Mesenchymal stem cell (in vitro differentiated cells and primary cell): ENCODE measurements around the gene HAND2.

ENCODE experiments used
- DNase-seq: peaks from one replicate; pipeline ENCODE4 v3.0.0-alpha.2; 2013
- H2AFZ ChIP-seq: one replicate; pipeline ENCODE4 v1.6.1; 2013; ENCODE audit warnings: low read depth, mild to moderate bottlenecking, control low read depth, inconsistent platforms, low read length, moderate library complexity
- H2AK5ac ChIP-seq: 2 replicates; pipeline ENCODE4 v1.6.1; 2013; ENCODE audit warnings: low read length, moderate library complexity, mild to moderate bottlenecking, inconsistent platforms; ENCODE audit not compliant: severe bottlenecking
- H2BK120ac ChIP-seq: one replicate; pipeline ENCODE4 v1.6.1; 2013; ENCODE audit warnings: low read depth, mild to moderate bottlenecking, inconsistent platforms, low read length, moderate library complexity
- H2BK12ac ChIP-seq, 2 experiments: one replicate each; pipeline ENCODE4 v1.6.1; 2013; ENCODE audit warnings: inconsistent platforms in 2 of 2, low read length in 2 of 2, mild to moderate bottlenecking in 2 of 2, moderate library complexity in 2 of 2, control low read depth in 1 of 2
- H2BK15ac ChIP-seq: one replicate; pipeline ENCODE4 v1.6.1; 2013; ENCODE audit warnings: mild to moderate bottlenecking, low read depth, inconsistent platforms; ENCODE audit not compliant: poor library complexity, severe bottlenecking
- H2BK5ac ChIP-seq: 2 replicates; pipeline ENCODE4 v1.6.1; 2013; ENCODE audit warnings: low read depth, mild to moderate bottlenecking, low read length, control low read depth, inconsistent platforms; ENCODE audit not compliant: poor library complexity, severe bottlenecking
- H3K14ac ChIP-seq, 2 experiments: one replicate each; pipeline ENCODE4 v1.6.1; 2013; ENCODE audit warnings: inconsistent platforms in 2 of 2, low read length in 2 of 2, control low read depth in 1 of 2, mild to moderate bottlenecking in 1 of 2, moderate library complexity in 1 of 2
- H3K18ac ChIP-seq, 2 experiments: one replicate each; pipeline ENCODE4 v1.6.1; 2013; ENCODE audit warnings: inconsistent platforms in 2 of 2, low read length in 2 of 2, control low read depth in 1 of 2, low read depth in 1 of 2, mild to moderate bottlenecking in 1 of 2
- H3K23ac ChIP-seq, 2 experiments: one replicate each; pipeline ENCODE4 v1.6.1; 2013; ENCODE audit warnings: inconsistent platforms in 2 of 2, low read length in 2 of 2, mild to moderate bottlenecking in 2 of 2, moderate library complexity in 2 of 2, control low read depth in 1 of 2
- H3K27ac ChIP-seq: 2 replicates; pipeline ENCODE4 v1.5.1; 2013; ENCODE audit warnings: mild to moderate bottlenecking, moderate library complexity, low read length, control low read depth, inconsistent platforms; ENCODE audit not compliant: poor library complexity, severe bottlenecking
- H3K27me3 ChIP-seq, 2 experiments: 2 replicates each; pipeline versions ENCODE4 v1.6.1 to v1.7.0; 2013; ENCODE audit warnings: low read length in 2 of 2, mild to moderate bottlenecking in 2 of 2, moderate library complexity in 2 of 2, control low read depth in 1 of 2, inconsistent platforms in 1 of 2; ENCODE audit not compliant: control insufficient read depth in 1 of 2, insufficient read depth in 1 of 2
- H3K36me3 ChIP-seq, 2 experiments: 2 replicates each; pipeline versions ENCODE4 v1.6.1 to v1.7.0; 2013; ENCODE audit warnings: low read length in 2 of 2, control low read depth in 1 of 2, inconsistent platforms in 1 of 2, low read depth in 1 of 2, mild to moderate bottlenecking in 1 of 2; ENCODE audit not compliant: insufficient read depth in 2 of 2, control insufficient read depth in 1 of 2
- H3K4ac ChIP-seq, 2 experiments: one replicate each; pipeline ENCODE4 v1.6.1; 2013; ENCODE audit warnings: inconsistent platforms in 2 of 2, low read length in 2 of 2, mild to moderate bottlenecking in 2 of 2, moderate library complexity in 2 of 2, control low read depth in 1 of 2, low read depth in 1 of 2
- H3K4me1 ChIP-seq: 2 replicates; pipeline ENCODE4 v1.6.1; 2013; ENCODE audit warnings: low read depth, low read length, control low read depth; ENCODE audit not compliant: control insufficient read depth, insufficient read depth
- H3K4me2 ChIP-seq: 2 replicates; pipeline ENCODE4 v1.6.1; 2013; ENCODE audit warnings: low read length, mild to moderate bottlenecking, inconsistent platforms; ENCODE audit not compliant: poor library complexity, severe bottlenecking
- H3K4me3 ChIP-seq, 2 experiments: 2 replicates each; pipeline versions ENCODE4 v1.5.1 to v1.7.0; 2013; ENCODE audit warnings: low read length in 2 of 2, mild to moderate bottlenecking in 2 of 2, control low read depth in 1 of 2, low read depth in 1 of 2; ENCODE audit not compliant: insufficient read depth in 1 of 2
- H3K79me1 ChIP-seq: replicated peaks from 2 replicates; pipeline ENCODE4 v1.6.1; 2013; ENCODE audit warnings: mild to moderate bottlenecking, control low read depth, low read length, inconsistent platforms; ENCODE audit not compliant: poor library complexity, severe bottlenecking
- H3K9ac ChIP-seq: 2 replicates; pipeline ENCODE4 v1.7.0; 2013; ENCODE audit warnings: mild to moderate bottlenecking, low read length, moderate library complexity
- H3K9me3 ChIP-seq: 2 replicates; pipeline ENCODE4 v1.7.0; 2013; ENCODE audit warnings: mild to moderate bottlenecking, low read length; ENCODE audit not compliant: control insufficient read depth
- H4K8ac ChIP-seq: one replicate; pipeline ENCODE4 v1.6.1; 2013; ENCODE audit warnings: inconsistent platforms, mild to moderate bottlenecking, low read length, moderate library complexity
- H4K91ac ChIP-seq: one replicate; pipeline ENCODE4 v1.6.1; 2013; ENCODE audit warnings: mild to moderate bottlenecking, low read length, inconsistent platforms
- WGBS: methylation state at CpG from one replicate; pipeline ENCODE4 v1.1.7; 2013; ENCODE audit warnings: mixed read lengths; 5-methylcytosine and 5-hydroxymethylcytosine counted together

Gene HAND2

GRCh38 chr4:173514641-173515217 is 15.3 kb downstream of the HAND2 start:
- H2BK12ac ChIP-seq = peak overlapping the region in 1 of 2 experiments; percentile 83
- no peak overlapping the region for H4K8ac ChIP-seq
- H2BK5ac ChIP-seq = no peak overlapping the region
- no peak overlapping the region for H3K9ac ChIP-seq
- H3K23ac ChIP-seq = no peak overlapping the region
- peaks cover 0 to 15% of the 10 kb centered on the region in 2 experiments for H3K36me3 ChIP-seq
- no peak overlapping the region for H2AK5ac ChIP-seq
- peak overlapping the region in 1 of 2 experiments; percentile 41 for H3K18ac ChIP-seq
- peaks cover 16% of the 10 kb centered on the region for H3K4me1 ChIP-seq
- WGBS = 49% methylated on average over 2 of the region's 4 CpGs
- no peak overlapping the region for H2BK120ac ChIP-seq
- no peak overlapping the region for H3K27ac ChIP-seq
- H3K9me3 ChIP-seq = no peaks in the 10 kb centered on the region
- no peak overlapping the region for H2AFZ ChIP-seq
- no peak overlapping the region for H4K91ac ChIP-seq
- no peak overlapping the region for H3K4me2 ChIP-seq
- H3K79me1 ChIP-seq = no peaks in the 10 kb centered on the region
- no peak overlapping the region for H3K4me3 ChIP-seq
- DNase-seq = peak; percentile 60
- H3K4ac ChIP-seq = no peak overlapping the region
- no peak overlapping the region for H2BK15ac ChIP-seq
- peaks cover 0 to 100% of the 10 kb centered on the region in 2 experiments for H3K27me3 ChIP-seq
- H3K14ac ChIP-seq = no peak overlapping the region

- H3K36me3 ChIP-seq = peaks cover 4 to 15% of the 10 kb centered on the region in 2 experiments
- H3K23ac ChIP-seq = no peak overlapping the region
- H2BK120ac ChIP-seq = no peak overlapping the region
- no peaks in the 10 kb centered on the region for H3K79me1 ChIP-seq
- H3K4me3 ChIP-seq = no peak overlapping the region
- H3K4ac ChIP-seq = no peak overlapping the region
- H3K27me3 ChIP-seq = peaks cover 0 to 97% of the 10 kb centered on the region in 2 experiments
- H3K27ac ChIP-seq = no peak overlapping the region
- H4K8ac ChIP-seq = no peak overlapping the region
- no peak overlapping the region for H2AK5ac ChIP-seq
- peaks cover 14% of the 10 kb centered on the region for H3K4me1 ChIP-seq
- no peak overlapping the region for H3K4me2 ChIP-seq
- no peak overlapping the region for H2AFZ ChIP-seq
- H3K9ac ChIP-seq = no peak overlapping the region
- peak; percentile 45 for DNase-seq
- H2BK5ac ChIP-seq = no peak overlapping the region
- H3K18ac ChIP-seq = no peak overlapping the region
- no peak overlapping the region for H4K91ac ChIP-seq
- no peak overlapping the region for H3K14ac ChIP-seq
- H2BK12ac ChIP-seq = no peak overlapping the region
- no peak overlapping the region for H2BK15ac ChIP-seq
- no peaks in the 10 kb centered on the region for H3K9me3 ChIP-seq
These were observed 16.4 kb downstream of the HAND2 start for GRCh38 chr4:173513651-173514050.

GRCh38 chr4:173511787-173512361 is 18.2 kb downstream of the HAND2 start:
- Histone ChIP-seq H3K4ac (no peak overlapping the region), H3K9ac (no peak overlapping the region), H2BK12ac (peak overlapping the region in 1 of 2 experiments; percentile 83), H4K91ac (no peak overlapping the region), H3K9me3 (no peaks in the 10 kb centered on the region), H3K27me3 (peaks cover 0 to 96% of the 10 kb centered on the region in 2 experiments), H3K27ac (no peak overlapping the region), H3K18ac (peak overlapping the region in 1 of 2 experiments; percentile 34), H2BK15ac (no peak overlapping the region), H2BK120ac (no peak overlapping the region), H2AFZ (no peak overlapping the region), H2AK5ac (no peak overlapping the region), H3K23ac (no peak overlapping the region), H3K4me1 (peaks cover 9% of the 10 kb centered on the region), H3K4me3 (no peak overlapping the region), H3K36me3 (peaks cover 7 to 15% of the 10 kb centered on the region in 2 experiments), H3K4me2 (no peak overlapping the region), H4K8ac (no peak overlapping the region), H2BK5ac (no peak overlapping the region), H3K14ac (no peak overlapping the region), H3K79me1 (no peaks in the 10 kb centered on the region)
- DNase-seq = no peak
- WGBS = 49% methylated on average over 3 of the region's 3 CpGs

GRCh38 chr4:173509036-173510001 is 20.7 kb downstream of the HAND2 start:
- peak overlapping the region; percentile 57 to 80 for H3K4me3 ChIP-seq
- DNase-seq = peak; percentile 73

More at GRCh38 chr4:173509036-173510001, 20.7 kb downstream of the HAND2 start:
- H2AK5ac ChIP-seq = no peak overlapping the region
- H2BK120ac ChIP-seq = peak overlapping the region; percentile 86
- H3K9ac ChIP-seq = peak overlapping the region; percentile 92
- 7% methylated on average over 59 of the region's 72 CpGs for WGBS
- no peaks in the 10 kb centered on the region for H3K9me3 ChIP-seq
- H3K18ac ChIP-seq = peak overlapping the region; percentile 94 to 98
- peak overlapping the region; percentile 67 for H2AFZ ChIP-seq
- peak overlapping the region; percentile 73 to 92 for H2BK12ac ChIP-seq
- H3K23ac ChIP-seq = peak overlapping the region in 1 of 2 experiments; percentile 83
- H2BK15ac ChIP-seq = peak overlapping the region; percentile 99
- no peak overlapping the region for H2BK5ac ChIP-seq
- H3K4me2 ChIP-seq = peak overlapping the region; percentile 89
- peaks cover 7% of the 10 kb centered on the region for H3K4me1 ChIP-seq
- H3K27ac ChIP-seq = no peak overlapping the region
- peak overlapping the region in 1 of 2 experiments; percentile 83 for H3K14ac ChIP-seq
- H3K4ac ChIP-seq = peak overlapping the region; percentile 84 to 94
- peaks cover 7 to 15% of the 10 kb centered on the region in 2 experiments for H3K36me3 ChIP-seq
- peaks cover 0 to 96% of the 10 kb centered on the region in 2 experiments for H3K27me3 ChIP-seq
- H3K79me1 ChIP-seq = no peaks in the 10 kb centered on the region
- H4K91ac ChIP-seq = peak overlapping the region; percentile 95
- H4K8ac ChIP-seq = peak overlapping the region; percentile 96
